GM12878 (cell line): ENCODE data around the gene HIKESHI. TPM values are rescaled to one million over a fixed set of nuclear protein-coding genes. Genes with fewer than 3 reads are reported as not detected.

ENCODE experiments used
- ATF3 ChIP-seq: IDR thresholded peaks from 2 replicates; pipeline ENCODE4 v1.6.1; 2011; ENCODE audit warnings: low read depth, mild to moderate bottlenecking, low read length, moderate library complexity, borderline replicate concordance; ENCODE audit errors: extremely low read depth
- EGR1 ChIP-seq, 2 experiments: IDR thresholded peaks; 1 replicate in 1 of 2; 2 replicates in 1 of 2; pipeline ENCODE4 v1.6.1; 2011 to 2012; ENCODE audit warnings: low read depth in 2 of 2, low read length in 2 of 2, borderline replicate concordance in 1 of 2, mild to moderate bottlenecking in 1 of 2, moderate library complexity in 1 of 2
- HCFC1 ChIP-seq: fragments of 150-350 bp; IDR thresholded peaks from 2 replicates; pipeline ENCODE4 v1.6.1; 2014; ENCODE audit warnings: low read length
- HDGF ChIP-seq: fragments of 450-650 bp; IDR thresholded peaks from 2 replicates; pipeline ENCODE4 v1.6.1; 2016; ENCODE audit warnings: antibody characterized with exemption
- IKZF2 ChIP-seq, 2 experiments: fragments of 450-650 bp; IDR thresholded peaks; 2 replicates each; pipeline ENCODE4 v1.6.1; 2017; ENCODE audit warnings: mild to moderate bottlenecking in 2 of 2, moderate library complexity in 2 of 2
- KLF5 ChIP-seq: fragments of 450-650 bp; IDR thresholded peaks from 2 replicates; pipeline ENCODE4 v1.6.1; 2014; ENCODE audit warnings: mild to moderate bottlenecking; ENCODE audit not compliant: partially characterized antibody
- MEF2B ChIP-seq: fragments of 450-650 bp; IDR thresholded peaks from 2 replicates; pipeline ENCODE4 v1.6.1; 2018; ENCODE audit warnings: mild to moderate bottlenecking, moderate library complexity; ENCODE audit not compliant: partially characterized antibody, poor library complexity, severe bottlenecking
- NKRF ChIP-seq: fragments of 450-650 bp; conservative IDR thresholded peaks from 2 replicates; pipeline ENCODE4 v1.6.1; 2017; ENCODE audit warnings: mild to moderate bottlenecking, moderate library complexity
- NR2C1 ChIP-seq: fragments of 450-650 bp; IDR thresholded peaks from 2 replicates; pipeline ENCODE4 v1.6.1; 2017; ENCODE audit warnings: antibody characterized with exemption, mild to moderate bottlenecking, moderate library complexity
- PKNOX1 ChIP-seq: fragments of 450-650 bp; IDR thresholded peaks from 2 replicates; pipeline ENCODE4 v1.6.1; 2016; ENCODE audit warnings: mild to moderate bottlenecking
- POLR2AphosphoS2 ChIP-seq: IDR thresholded peaks from 2 replicates; pipeline ENCODE4 v1.6.1; 2011; ENCODE audit warnings: low read depth, mild to moderate bottlenecking, low read length, improper control_type of control experiment, moderate library complexity
- POLR2AphosphoS5 ChIP-seq: IDR thresholded peaks from 2 replicates; pipeline ENCODE4 v1.6.1; 2011; ENCODE audit warnings: mild to moderate bottlenecking, low read length, inconsistent platforms
- POU2F2 ChIP-seq: IDR thresholded peaks from 3 replicates; pipeline ENCODE4 v1.6.1; 2011; ENCODE audit warnings: low read depth, mild to moderate bottlenecking, low read length, borderline replicate concordance
- RCOR1 ChIP-seq: conservative IDR thresholded peaks from 2 replicates; pipeline ENCODE4 v1.6.1; 2012; ENCODE audit warnings: low read depth, low read length, improper control_type of control experiment
- SMAD5 ChIP-seq: IDR thresholded peaks from 2 replicates; pipeline ENCODE4 v1.6.1; 2016; ENCODE audit warnings: antibody characterized with exemption, low read depth
- SMARCA5 ChIP-seq: fragments of 450-650 bp; IDR thresholded peaks from 2 replicates; pipeline ENCODE4 v1.6.1; 2017; ENCODE audit warnings: mild to moderate bottlenecking
- TBL1XR1 ChIP-seq: IDR thresholded peaks from 2 replicates; pipeline ENCODE4 v1.6.1; 2012; ENCODE audit warnings: low read depth, low read length, improper control_type of control experiment
- TCF3 ChIP-seq: IDR thresholded peaks from 2 replicates; pipeline ENCODE4 v1.6.1; 2012; ENCODE audit warnings: low read depth, mild to moderate bottlenecking, low read length, borderline replicate concordance; ENCODE audit not compliant: insufficient read depth
- ZNF24 ChIP-seq: fragments of 450-650 bp; IDR thresholded peaks from 2 replicates; pipeline ENCODE4 v1.6.1; 2017; ENCODE audit warnings: antibody characterized with exemption, mild to moderate bottlenecking
- ZNF592 ChIP-seq: fragments of 450-650 bp; IDR thresholded peaks from 2 replicates; pipeline ENCODE4 v1.6.1; 2017; ENCODE audit warnings: mild to moderate bottlenecking, moderate library complexity
- polyA plus RNA-seq, 11 experiments: library from polyadenylated mRNA; depleted of rRNA in 4 of 11; unstranded in 6 of 11; stranded (reverse) in 5 of 11; fragments of >200 nt; fragmentation: Nextera tagmentation in 4 of 11; fragmentation: Illumina TruSeq in 1 of 11; extraction: Ambion mirVana in 4 of 11; extraction: Trizol in 1 of 11; gene quantifications; 1 replicate in 1 of 11; 2 replicates in 10 of 11; pipeline versions ENCODE4 v1.2.1 to v1.2.3, GENCODE V29; 2011 to 2016; ENCODE audit warnings: inconsistent platforms in 2 of 11, missing spikeins in 2 of 11, low read depth in 1 of 11
- total RNA-seq, 4 experiments: library from RNA; depleted of rRNA in 3 of 4; stranded (reverse); fragments of >200 nt in 3 of 4; fragmentation: Illumina TruSeq in 1 of 4; extraction: Trizol in 1 of 4; gene quantifications; 2 replicates each; pipeline versions ENCODE4 v1.2.1 to v1.2.3, GENCODE V29; 2013 to 2021

Gene HIKESHI
- total and polyA plus RNA-seq, 10 of the 15 experiments (the other 5 are each of a cell fraction or from before 2014, with no cell fraction given): 42.3 to 228 (median 85.7) TPM

GRCh38 chr11:86302092-86302793, at the start of gene HIKESHI (continued):
- TF ChIP-seq TCF3 (no peak), ZNF24 (0 out of 2 replicates have a peak, but pooled peaks have one; percentile 28), RCOR1 (peak; percentile 77; the same call in 1 of the 2 replicates), KLF5 (peak; percentile 43), ATF3 (peak; percentile 73; the same call in 1 of the 2 replicates), ZNF592 (0 out of 2 replicates have a peak, but pooled peaks have one; percentile 11), NR2C1 (peak; percentile 100), POU2F2 (peak; percentile 49; the same call in 1 of the 3 replicates), EGR1 (IDR thresholded peaks at IDR 0.05; ENCODE audit: borderline replicate concordance in 1 of 2, low read depth in 2 of 2, low read length in 2 of 2) (peak in 1 of 2 experiments; percentile 63; a peak in 1 of 3 replicates), IKZF2 (IDR thresholded peaks at IDR 0.05) (peak; percentile 81 to 84), MEF2B (peak; percentile 48), HCFC1 (peak; percentile 100), TBL1XR1 (peak; percentile 95), SMAD5 (peak; percentile 28; the same call in 1 of the 2 replicates), HDGF (peak; percentile 84), POLR2AphosphoS2 (0 out of 2 replicates have a peak, but pooled peaks have one; percentile 52), SMARCA5 (peak; percentile 31; the same call in 1 of the 2 replicates), PKNOX1 (no peak), NKRF (0 out of 2 replicates have a peak, but pooled peaks have one; percentile 73), POLR2AphosphoS5 (peak; percentile 86)
